Esophagus muscularis mucosa (tissue), 4 donors: ENCODE results near the gene PPP4R2.

Source experiments
- CTCF ChIP-seq, 3 experiments: fragments of 200-600 bp in 2 of 3; fragments of 450-650 bp in 1 of 3; sonication (generic) in 2 of 3; IDR thresholded peaks; one replicate each; pipeline ENCODE4 v1.5.1; 2017 to 2019; ENCODE audit warnings: antibody characterized with exemption in 3 of 3, mild to moderate bottlenecking in 2 of 3, moderate library complexity in 1 of 3
- EP300 ChIP-seq: sonication (generic); formaldehyde crosslinking; IDR thresholded peaks from one replicate; pipeline ENCODE4 v1.6.1; 2017; ENCODE audit warnings: antibody characterized with exemption
- POLR2A ChIP-seq: fragments of 450-650 bp; IDR thresholded peaks from one replicate; pipeline ENCODE4 v1.6.1; 2017; ENCODE audit warnings: antibody characterized with exemption, moderate library complexity, mild to moderate bottlenecking, low read depth
- POLR2AphosphoS5 ChIP-seq, 2 donors: sonication (generic); formaldehyde crosslinking; IDR thresholded peaks; one replicate each; pipeline ENCODE4 v1.6.1; 2017; ENCODE audit warnings: antibody characterized with exemption in 2 of 2

GRCh38 chr3:72990701-72991395 is 5.8 kb upstream of the PPP4R2 start:
- TF ChIP-seq CTCF (IDR thresholded peaks at IDR 0.05) (no peak), POLR2A (no peak), EP300 (no peak), POLR2AphosphoS5 (IDR thresholded peaks at IDR 0.05) (no peak)
